ENCODE results near the gene KIRREL2. TPM values are rescaled to one million over a fixed set of nuclear protein-coding genes. Genes with fewer than 3 reads are reported as not detected.
"Not testable (repeated sequence)": the region's sequence is repeated elsewhere in the genome, so short reads cannot be mapped to it uniquely, and the experiment has no call there.

The KIRREL2 gene
- total RNA-seq, 1 donor from 2014 or later: 3.5 TPM

- no peak for DNase-seq (ENCODE audit: extremely low spot score, unreplicated experiment)
- no peak overlapping the region for H3K27ac Mint-ChIP-seq
- no peaks in the 10 kb centered on the region for H3K36me3 Mint-ChIP-seq
- no peak overlapping the region for H3K4me3 Mint-ChIP-seq
- H3K27me3 Mint-ChIP-seq: peaks cover 5% of the 10 kb centered on the region
- TF ChIP-seq, protein P1, sequence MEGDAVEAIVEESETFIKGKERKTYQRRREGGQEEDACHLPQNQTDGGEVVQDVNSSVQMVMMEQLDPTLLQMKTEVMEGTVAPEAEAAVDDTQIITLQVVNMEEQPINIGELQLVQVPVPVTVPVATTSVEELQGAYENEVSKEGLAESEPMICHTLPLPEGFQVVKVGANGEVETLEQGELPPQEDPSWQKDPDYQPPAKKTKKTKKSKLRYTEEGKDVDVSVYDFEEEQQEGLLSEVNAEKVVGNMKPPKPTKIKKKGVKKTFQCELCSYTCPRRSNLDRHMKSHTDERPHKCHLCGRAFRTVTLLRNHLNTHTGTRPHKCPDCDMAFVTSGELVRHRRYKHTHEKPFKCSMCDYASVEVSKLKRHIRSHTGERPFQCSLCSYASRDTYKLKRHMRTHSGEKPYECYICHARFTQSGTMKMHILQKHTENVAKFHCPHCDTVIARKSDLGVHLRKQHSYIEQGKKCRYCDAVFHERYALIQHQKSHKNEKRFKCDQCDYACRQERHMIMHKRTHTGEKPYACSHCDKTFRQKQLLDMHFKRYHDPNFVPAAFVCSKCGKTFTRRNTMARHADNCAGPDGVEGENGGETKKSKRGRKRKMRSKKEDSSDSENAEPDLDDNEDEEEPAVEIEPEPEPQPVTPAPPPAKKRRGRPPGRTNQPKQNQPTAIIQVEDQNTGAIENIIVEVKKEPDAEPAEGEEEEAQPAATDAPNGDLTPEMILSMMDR (conservative IDR thresholded peaks at IDR 0.05): no peak
- H3K4me1 Mint-ChIP-seq (ENCODE audit: unreplicated experiment): peaks cover 5% of the 10 kb centered on the region
- H3K9me3 Mint-ChIP-seq: no peaks in the 10 kb centered on the region
Measured at GRCh38 chr19:35908973-35909683, 52.4 kb downstream of the KIRREL2 start.

- Mint-ChIP-seq H3K4me1 (ENCODE audit: unreplicated experiment) (peaks cover 5% of the 10 kb centered on the region), H3K27me3 (no peaks in the 10 kb centered on the region), H3K27ac (no peak overlapping the region), H3K36me3 (no peaks in the 10 kb centered on the region), H3K9me3 (no peaks in the 10 kb centered on the region), H3K4me3 (no peak overlapping the region)
- no peak for DNase-seq (ENCODE audit: extremely low spot score, unreplicated experiment)
- TF ChIP-seq, protein P1 (conservative IDR thresholded peaks at IDR 0.05): no peak
Measured at GRCh38 chr19:35909684-35910035, 52.9 kb downstream of the KIRREL2 start.

DNA sequence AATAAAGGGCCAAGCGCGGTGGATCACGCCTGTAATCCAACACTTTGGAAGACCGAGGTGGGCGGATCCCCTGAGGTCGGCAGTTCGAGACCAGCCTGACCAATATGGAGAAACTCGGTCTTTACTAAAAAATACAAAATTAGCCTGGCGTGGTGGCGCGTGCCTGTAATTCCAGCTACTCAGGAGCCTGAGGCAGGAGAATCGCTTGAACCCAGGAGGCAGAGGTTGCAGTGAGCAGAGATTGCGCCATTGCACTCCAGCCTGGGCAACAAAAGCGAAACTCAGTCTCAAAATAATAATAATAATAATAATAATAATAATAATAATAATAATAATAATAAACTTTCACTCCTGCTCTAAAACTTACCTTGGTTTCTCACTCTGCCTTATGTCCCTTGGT lies 53.6 kb downstream of the KIRREL2 start:
- H3K4me3 Mint-ChIP-seq; DNase-seq (ENCODE audit: extremely low spot score, unreplicated experiment); H3K36me3 Mint-ChIP-seq; H3K4me1 Mint-ChIP-seq (ENCODE audit: unreplicated experiment); H3K27me3 Mint-ChIP-seq; H3K9me3 Mint-ChIP-seq; H3K27ac Mint-ChIP-seq: not testable (repeated sequence)

DNA sequence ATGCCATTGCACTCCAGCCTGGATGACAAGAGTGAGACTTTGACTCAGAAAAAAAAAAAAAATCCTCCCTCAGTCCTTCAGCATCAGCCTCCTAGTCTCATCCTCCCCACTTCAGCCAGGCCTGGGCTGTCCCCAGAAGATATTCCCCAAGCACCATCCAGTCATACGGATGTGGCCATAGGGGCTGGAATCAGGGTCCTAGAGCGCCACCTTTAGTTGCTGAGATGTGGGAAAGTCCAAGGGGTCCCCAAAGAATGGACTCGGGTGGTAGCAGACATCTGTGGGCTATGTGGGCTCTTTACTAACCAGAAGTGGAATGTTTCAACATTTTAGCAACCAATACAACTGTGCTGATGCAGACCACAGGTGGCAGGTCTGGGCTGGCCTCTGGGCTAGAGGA lies 54.5 kb downstream of the KIRREL2 start:
- Mint-ChIP-seq H3K4me1 (ENCODE audit: unreplicated experiment) (no peaks in the 10 kb centered on the region), H3K36me3 (no peaks in the 10 kb centered on the region)
- no peak for DNase-seq (ENCODE audit: extremely low spot score, unreplicated experiment)

DNA sequence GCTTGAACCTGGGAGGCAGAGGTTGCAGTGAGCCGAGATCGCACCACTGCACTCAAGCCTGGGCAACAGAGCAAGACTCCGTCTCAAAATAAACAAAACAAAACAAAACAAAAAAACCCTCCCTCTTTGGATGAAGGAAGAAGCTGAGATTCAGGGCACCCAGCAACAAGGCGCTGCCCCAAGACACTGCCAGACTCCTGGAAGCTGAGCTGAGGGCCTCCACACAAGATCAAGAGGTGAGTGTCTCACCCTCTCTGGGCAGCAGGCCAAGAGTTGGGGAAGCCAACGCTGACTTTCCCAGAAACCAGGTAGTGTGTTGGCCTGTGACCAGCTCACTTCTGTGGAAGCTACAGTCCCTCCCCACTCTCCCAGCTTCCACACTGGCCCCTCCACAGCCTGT lies 55.1 kb downstream of the KIRREL2 start:
- H3K9me3 Mint-ChIP-seq: no peaks in the 10 kb centered on the region
- H3K4me3 Mint-ChIP-seq: no peak overlapping the region
- no peaks in the 10 kb centered on the region for H3K36me3 Mint-ChIP-seq
- H3K27ac Mint-ChIP-seq: no peak overlapping the region
- TF ChIP-seq, protein P1 (conservative IDR thresholded peaks at IDR 0.05): no peak
- no peaks in the 10 kb centered on the region for H3K27me3 Mint-ChIP-seq
- DNase-seq (ENCODE audit: extremely low spot score, unreplicated experiment): no peak
- H3K4me1 Mint-ChIP-seq (ENCODE audit: unreplicated experiment): no peaks in the 10 kb centered on the region

More for the DNA sequence above, 54.5 kb downstream of the KIRREL2 start:
- Mint-ChIP-seq H3K9me3 (no peaks in the 10 kb centered on the region), H3K27ac (no peak overlapping the region), H3K27me3 (no peaks in the 10 kb centered on the region), H3K4me3 (no peak overlapping the region)
- TF ChIP-seq, protein P1 (conservative IDR thresholded peaks at IDR 0.05): no peak

GRCh38 chr19:35913589-35913988 lies 56.9 kb downstream of the KIRREL2 start:
- Mint-ChIP-seq H3K36me3 (no peaks in the 10 kb centered on the region), H3K27ac (no peak overlapping the region), H3K4me1 (ENCODE audit: unreplicated experiment) (no peaks in the 10 kb centered on the region), H3K9me3 (no peaks in the 10 kb centered on the region), H3K4me3 (no peak overlapping the region), H3K27me3 (no peaks in the 10 kb centered on the region)
- no peak for DNase-seq (ENCODE audit: extremely low spot score, unreplicated experiment)
- TF ChIP-seq, protein P1 (conservative IDR thresholded peaks at IDR 0.05): no peak

Measured in type B pancreatic cell (in vitro differentiated cells).